OCI-LY1 (cell line): Measurements from ENCODE around the gene CEP85.

Experiments
- CTCF ChIP-seq: fragments of 200-600 bp; sonication (generic), shearing (Covaris generic); IDR thresholded peaks from 2 replicates; pipeline ENCODE4 v1.5.1; 2017; ENCODE audit warnings: mild to moderate bottlenecking, antibody characterized with exemption, low read length, moderate library complexity, mixed read lengths
- EZH2 ChIP-seq: fragments of 200-600 bp; sonication (generic), shearing (Covaris generic); IDR thresholded peaks from 2 replicates; pipeline ENCODE4 v1.8.0; 2017; ENCODE audit warnings: borderline replicate concordance, mixed run types, mild to moderate bottlenecking, antibody characterized with exemption, low read length, moderate library complexity, mixed read lengths

GRCh38 chr1:26315874-26316850 lies 82.2 kb downstream of the CEP85 start:
- no peak for TF ChIP-seq EZH2
- TF ChIP-seq CTCF: no peak
